ENCODE data around the gene DPP3. TPM values are rescaled to one million over a fixed set of nuclear protein-coding genes. Genes with fewer than 3 reads are reported as not detected.

Gene DPP3
- total RNA-seq, 1 donor from 2014 or later: 109 TPM

GRCh38 chr11:66548774-66549630 lies 68.8 kb downstream of the DPP3 start:
- intact Hi-C loops (cut with micrococcal nuclease): no loop called here
- Mint-ChIP-seq H3K36me3 (ENCODE audit: low read depth) (no peaks in the 10 kb centered on the region), H3K27me3 (ENCODE audit: low read depth) (peaks cover 15% of the 10 kb centered on the region), H3K27ac (no peak overlapping the region), H3K4me1 (ENCODE audit: low read depth) (peaks cover 9% of the 10 kb centered on the region), H3K4me3 (ENCODE audit: low read depth) (no peak overlapping the region), H3K9me3 (no peaks in the 10 kb centered on the region)
- DNase-seq (ENCODE audit: low spot score): no peak

- Mint-ChIP-seq H3K36me3 (ENCODE audit: low read depth) (no peaks in the 10 kb centered on the region), H3K9me3 (no peaks in the 10 kb centered on the region), H3K4me3 (ENCODE audit: low read depth) (no peak overlapping the region), H3K27ac (no peak overlapping the region), H3K27me3 (ENCODE audit: low read depth) (peaks cover 15% of the 10 kb centered on the region), H3K4me1 (ENCODE audit: low read depth) (peaks cover 4% of the 10 kb centered on the region)
- DNase-seq (ENCODE audit: low spot score): no peak
- intact Hi-C loops (cut with micrococcal nuclease): no loop called here
Observed at GRCh38 chr11:66549696-66550095, 69.5 kb downstream of the DPP3 start.

GRCh38 chr11:66550887-66551286 lies 70.7 kb downstream of the DPP3 start:
- H3K27me3 Mint-ChIP-seq (ENCODE audit: low read depth): peaks cover 15% of the 10 kb centered on the region
- intact Hi-C loops (cut with micrococcal nuclease): no loop called here

GRCh38 chr11:66554602-66555001 lies 74.4 kb downstream of the DPP3 start:
- intact Hi-C loops (cut with micrococcal nuclease): no loop called here
- Mint-ChIP-seq H3K4me3 (ENCODE audit: low read depth) (no peak overlapping the region), H3K9me3 (no peaks in the 10 kb centered on the region), H3K27me3 (ENCODE audit: low read depth) (peaks cover 11% of the 10 kb centered on the region), H3K4me1 (ENCODE audit: low read depth) (no peaks in the 10 kb centered on the region), H3K27ac (no peak overlapping the region), H3K36me3 (ENCODE audit: low read depth) (no peaks in the 10 kb centered on the region)
- DNase-seq (ENCODE audit: low spot score): no peak

More at GRCh38 chr11:66550887-66551286, 70.7 kb downstream of the DPP3 start:
- H3K4me1 Mint-ChIP-seq (ENCODE audit: low read depth): peaks cover 1% of the 10 kb centered on the region
- no peak overlapping the region for H3K27ac Mint-ChIP-seq
- no peaks in the 10 kb centered on the region for H3K9me3 Mint-ChIP-seq
- no peaks in the 10 kb centered on the region for H3K36me3 Mint-ChIP-seq (ENCODE audit: low read depth)
- DNase-seq (ENCODE audit: low spot score): no peak
- H3K4me3 Mint-ChIP-seq (ENCODE audit: low read depth): no peak overlapping the region

- Mint-ChIP-seq H3K36me3 (ENCODE audit: low read depth) (no peaks in the 10 kb centered on the region), H3K9me3 (no peaks in the 10 kb centered on the region), H3K27ac (no peak overlapping the region), H3K4me1 (ENCODE audit: low read depth) (no peaks in the 10 kb centered on the region), H3K4me3 (ENCODE audit: low read depth) (no peak overlapping the region), H3K27me3 (ENCODE audit: low read depth) (peaks cover 6% of the 10 kb centered on the region)
- intact Hi-C loops (cut with micrococcal nuclease): no loop called here
- DNase-seq (ENCODE audit: low spot score): no peak
Observed at GRCh38 chr11:66555416-66555815, 75.2 kb downstream of the DPP3 start.

- Mint-ChIP-seq H3K27ac (no peak overlapping the region), H3K36me3 (ENCODE audit: low read depth) (no peaks in the 10 kb centered on the region), H3K27me3 (ENCODE audit: low read depth) (peaks cover 6% of the 10 kb centered on the region), H3K4me3 (ENCODE audit: low read depth) (no peak overlapping the region), H3K9me3 (no peaks in the 10 kb centered on the region), H3K4me1 (ENCODE audit: low read depth) (no peaks in the 10 kb centered on the region)
- intact Hi-C loops (cut with micrococcal nuclease): no loop called here
- DNase-seq (ENCODE audit: low spot score): no peak
Observed at GRCh38 chr11:66556086-66556485, 75.9 kb downstream of the DPP3 start.

GRCh38 chr11:66557733-66558326 lies 77.6 kb downstream of the DPP3 start:
- no peak for DNase-seq (ENCODE audit: low spot score)
- no peak overlapping the region for H3K4me3 Mint-ChIP-seq (ENCODE audit: low read depth)
- H3K27me3 Mint-ChIP-seq (ENCODE audit: low read depth): peaks cover 6% of the 10 kb centered on the region
- H3K36me3 Mint-ChIP-seq (ENCODE audit: low read depth): no peaks in the 10 kb centered on the region
- H3K27ac Mint-ChIP-seq: no peak overlapping the region
- intact Hi-C loops (cut with micrococcal nuclease): no loop called here
- no peaks in the 10 kb centered on the region for H3K9me3 Mint-ChIP-seq
- no peaks in the 10 kb centered on the region for H3K4me1 Mint-ChIP-seq (ENCODE audit: low read depth)

Other genes with a start within 250 kb of the DPP3 start
- 48.3 and 51.9 TPM in 2 replicates for gene KLC2, start 222.7 kb upstream of the DPP3 start, total RNA-seq
- 134 and 139 TPM in 2 replicates for gene RAB1B, start 211.8 kb upstream of the DPP3 start, total RNA-seq
- 0.91 and 1.5 TPM in 2 replicates for gene CNIH2, start 202.3 kb upstream of the DPP3 start, total RNA-seq
- gene YIF1A, start 191.3 kb upstream of the DPP3 start, total RNA-seq: 78.9 and 85.2 TPM in 2 replicates
- gene TMEM151A, start 188.5 kb upstream of the DPP3 start, total RNA-seq: not detected in 2 replicates
- not detected in 2 replicates for gene CD248, start 163.4 kb upstream of the DPP3 start, total RNA-seq
- gene RIN1, start 144.0 kb upstream of the DPP3 start, total RNA-seq: 1.5 and 1.6 TPM in 2 replicates
- gene BRMS1, start 135.3 kb upstream of the DPP3 start, total RNA-seq: 45.1 and 46.0 TPM in 2 replicates
- gene B4GAT1, start 132.8 kb upstream of the DPP3 start, total RNA-seq: 10.5 and 11.0 TPM in 2 replicates
- gene SLC29A2, start 108.7 kb upstream of the DPP3 start, total RNA-seq: 18.7 and 19.1 TPM in 2 replicates
- 0.09 and 0.16 TPM in 2 replicates for gene NPAS4, start 59.4 kb upstream of the DPP3 start, total RNA-seq
- gene MRPL11, start 41.6 kb upstream of the DPP3 start, total RNA-seq: 92.9 and 96.1 TPM in 2 replicates
- gene PELI3, start 13.5 kb upstream of the DPP3 start, total RNA-seq: 14.6 and 15.7 TPM in 2 replicates
- gene BBS1, start 30.2 kb downstream of the DPP3 start, total RNA-seq: 12.6 and 14.9 TPM in 2 replicates
- 14.0 and 14.4 TPM in 2 replicates for gene ZDHHC24, start 65.6 kb downstream of the DPP3 start, total RNA-seq
- gene ACTN3, start 66.5 kb downstream of the DPP3 start, total RNA-seq: 0.07 and 0.14 TPM in 2 replicates
- gene CTSF, start 88.2 kb downstream of the DPP3 start, total RNA-seq: 0.73 and 0.85 TPM in 2 replicates
- 0.09 and 0.14 TPM in 2 replicates for gene CCDC87, start 112.6 kb downstream of the DPP3 start, total RNA-seq
- gene CCS, start 112.8 kb downstream of the DPP3 start, total RNA-seq: 30.4 and 31.1 TPM in 2 replicates
- gene RBM14, start 136.2 kb downstream of the DPP3 start, total RNA-seq: 188 and 197 TPM in 2 replicates
- gene RBM4, start 158.3 kb downstream of the DPP3 start, total RNA-seq: 125 and 129 TPM in 2 replicates
- gene RBM4B, start 197.5 kb downstream of the DPP3 start, total RNA-seq: 16.5 and 18.4 TPM in 2 replicates
- gene SPTBN2, start 248.8 kb downstream of the DPP3 start, total RNA-seq: 0.73 and 0.99 TPM in 2 replicates